GM12874 (cell line): ENCODE results near the gene NTM.

Experiments
- CTCF ChIP-seq: IDR thresholded peaks from 2 replicates; pipeline ENCODE4 v1.5.1; 2011; ENCODE audit warnings: low read depth, mild to moderate bottlenecking, control low read depth, low read length, moderate library complexity; ENCODE audit not compliant: insufficient read depth

NTM gene

DNA sequence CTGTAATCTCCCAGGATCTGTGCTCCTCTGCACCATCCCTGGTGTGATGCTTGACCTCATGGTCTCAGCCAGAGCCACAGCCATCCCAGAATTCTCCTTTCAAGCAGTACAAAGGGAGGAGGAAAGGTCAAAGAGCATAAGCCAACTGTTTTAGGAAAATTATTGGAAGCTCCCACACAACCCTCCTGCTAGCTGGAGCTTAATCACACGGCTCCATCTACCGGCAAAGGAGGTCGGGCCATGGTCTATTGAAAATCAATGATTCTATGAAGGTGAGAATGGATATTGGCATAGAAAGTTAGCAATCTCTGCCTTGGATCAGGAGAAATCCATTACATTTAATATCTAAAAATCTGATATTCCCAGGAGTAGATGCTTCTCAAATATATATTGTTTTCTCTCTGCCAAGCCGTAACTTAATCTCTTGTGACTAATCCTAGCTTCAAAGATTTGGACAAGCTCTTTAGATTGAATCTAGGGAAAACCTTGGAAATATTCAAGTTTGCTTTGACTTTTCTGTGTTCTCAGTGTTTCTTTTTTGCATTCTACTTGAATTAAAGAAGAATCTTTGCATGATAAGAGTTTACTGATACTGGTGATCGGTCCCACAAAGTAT, 259.6 kb downstream of the NTM start:
- no peak for TF ChIP-seq CTCF

- TF ChIP-seq CTCF: no peak
These were observed 262.6 kb downstream of the NTM start for GRCh38 chr11:131632971-131633370.

GRCh38 chr11:131633921-131634715, 263.7 kb downstream of the NTM start:
- TF ChIP-seq CTCF: no peak

GRCh38 chr11:131637469-131638175, 267.2 kb downstream of the NTM start:
- no peak for TF ChIP-seq CTCF

GRCh38 chr11:131638889-131639288, 268.5 kb downstream of the NTM start:
- no peak for TF ChIP-seq CTCF

GRCh38 chr11:131640320-131640719, 269.9 kb downstream of the NTM start:
- TF ChIP-seq CTCF: no peak

- TF ChIP-seq CTCF: no peak
These were observed 272.5 kb downstream of the NTM start for GRCh38 chr11:131642756-131643531.
